Measurements from ENCODE around the gene RFLNA.

DNA sequence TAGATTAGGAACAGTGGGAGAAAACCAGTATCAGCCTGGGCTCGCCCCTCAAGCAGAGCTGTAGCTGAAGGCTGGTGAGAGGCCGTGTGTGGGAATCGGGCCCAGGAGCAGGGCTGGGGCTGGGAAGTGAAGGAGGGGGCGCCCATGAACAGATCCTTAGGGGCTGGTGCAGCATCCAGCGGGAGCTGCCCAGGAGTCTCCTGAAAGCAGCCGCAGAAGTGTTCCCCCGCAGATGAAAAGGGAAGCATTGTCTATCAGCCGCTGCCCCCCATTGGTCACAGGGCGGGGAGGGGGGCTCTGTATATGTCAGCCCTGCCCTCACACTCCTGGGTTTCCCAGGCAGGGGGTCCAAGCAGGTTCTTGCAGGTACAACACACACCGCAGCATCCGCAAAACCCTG, 15.6 kb upstream of the RFLNA start:
- TF ChIP-seq, protein P1, sequence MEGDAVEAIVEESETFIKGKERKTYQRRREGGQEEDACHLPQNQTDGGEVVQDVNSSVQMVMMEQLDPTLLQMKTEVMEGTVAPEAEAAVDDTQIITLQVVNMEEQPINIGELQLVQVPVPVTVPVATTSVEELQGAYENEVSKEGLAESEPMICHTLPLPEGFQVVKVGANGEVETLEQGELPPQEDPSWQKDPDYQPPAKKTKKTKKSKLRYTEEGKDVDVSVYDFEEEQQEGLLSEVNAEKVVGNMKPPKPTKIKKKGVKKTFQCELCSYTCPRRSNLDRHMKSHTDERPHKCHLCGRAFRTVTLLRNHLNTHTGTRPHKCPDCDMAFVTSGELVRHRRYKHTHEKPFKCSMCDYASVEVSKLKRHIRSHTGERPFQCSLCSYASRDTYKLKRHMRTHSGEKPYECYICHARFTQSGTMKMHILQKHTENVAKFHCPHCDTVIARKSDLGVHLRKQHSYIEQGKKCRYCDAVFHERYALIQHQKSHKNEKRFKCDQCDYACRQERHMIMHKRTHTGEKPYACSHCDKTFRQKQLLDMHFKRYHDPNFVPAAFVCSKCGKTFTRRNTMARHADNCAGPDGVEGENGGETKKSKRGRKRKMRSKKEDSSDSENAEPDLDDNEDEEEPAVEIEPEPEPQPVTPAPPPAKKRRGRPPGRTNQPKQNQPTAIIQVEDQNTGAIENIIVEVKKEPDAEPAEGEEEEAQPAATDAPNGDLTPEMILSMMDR (conservative IDR thresholded peaks at IDR 0.05; ENCODE audit: low read length), result no peak
- TF ChIP-seq EZH2phosphoT487 (IDR thresholded peaks at IDR 0.05; ENCODE audit: borderline replicate concordance), result no peak
